Bronchial epithelial cell (primary cell): ENCODE data around the gene PSMA4. TPM values are rescaled to one million over a fixed set of nuclear protein-coding genes. Genes with fewer than 3 reads are reported as not detected.
A peak's percentile ranks its signal among the peaks of the same experiment; 100 is the strongest.

Experiments used
- DNase-seq: peaks from one replicate; pipeline ENCODE4 v3.0.0-alpha.2; 2010; ENCODE audit warnings: low read depth
- FAIRE-seq: peaks from 2 replicates; lab custom pipeline; 2011; peaks lifted over from hg19 to GRCh38; lab: Jason Lieb, UNC
- H3K27me3 ChIP-seq: 2 replicates; pipeline ENCODE4 v1.5.1; 2011; ENCODE audit warnings: low read length; ENCODE audit not compliant: control insufficient read depth, insufficient read depth
- H3K36me3 ChIP-seq: 2 replicates; pipeline ENCODE4 v1.5.1; 2011; ENCODE audit warnings: low read length; ENCODE audit not compliant: control insufficient read depth, insufficient read depth
- H3K4me3 ChIP-seq: 2 replicates; pipeline ENCODE4 v1.5.1; 2011; ENCODE audit warnings: mild to moderate bottlenecking, low read depth, low read length, control low read depth
- CTCF ChIP-seq: IDR thresholded peaks from 2 replicates; pipeline ENCODE4 v1.5.1; 2011; ENCODE audit warnings: mild to moderate bottlenecking, moderate library complexity, low read length, control low read depth, inconsistent platforms; ENCODE audit not compliant: insufficient read depth, severe bottlenecking
- total RNA-seq: library from RNA; depleted of rRNA; stranded (reverse); fragments of >200 nt; gene quantifications from 2 replicates; pipeline ENCODE4 v1.2.1, GENCODE V29; 2014

Gene PSMA4
- total RNA-seq, result 141 and 183 TPM in 2 replicates

GRCh38 chr15:78540141-78540870, at the start of gene PSMA4:
Gene PSMA4 (plus strand): TSS chr15:78540444. CDS start chr15:78541928, 1,484 bp downstream.
- no peak for TF ChIP-seq CTCF
- H3K27me3 ChIP-seq, result no peaks in the 10 kb centered on the region
- DNase-seq (peak; percentile 55), FAIRE-seq (no peak)
- peak within 1 kb of the TSS; percentile 69 for H3K4me3 ChIP-seq
- peaks cover 4% of the 10 kb centered on the region for H3K36me3 ChIP-seq

GRCh38 chr15:78492872-78493271, 47.4 kb upstream of the PSMA4 start:
- FAIRE-seq (no peak), DNase-seq (no peak)
- Histone ChIP-seq H3K4me3 (no peak overlapping the region), H3K36me3 (peaks cover 8% of the 10 kb centered on the region), H3K27me3 (no peaks in the 10 kb centered on the region)
- TF ChIP-seq CTCF, result no peak

GRCh38 chr15:78501857-78502256, 38.4 kb upstream of the PSMA4 start:
- Histone ChIP-seq H3K27me3 (no peaks in the 10 kb centered on the region), H3K36me3 (peaks cover 2% of the 10 kb centered on the region), H3K4me3 (no peak overlapping the region)
- no peak for DNase-seq
- TF ChIP-seq CTCF, result no peak
- FAIRE-seq, result no peak

- no peak for FAIRE-seq
- Histone ChIP-seq H3K27me3 (no peaks in the 10 kb centered on the region), H3K4me3 (no peak overlapping the region), H3K36me3 (no peaks in the 10 kb centered on the region)
- DNase-seq, result no peak
- TF ChIP-seq CTCF, result no peak
These were observed 37.6 kb upstream of the PSMA4 start for GRCh38 chr15:78502641-78503040.

GRCh38 chr15:78506971-78507830, 33.0 kb upstream of the PSMA4 start, which contains the start of gene HYKK:
Gene HYKK (plus strand): TSS chr15:78507577. CDS start chr15:78513089, 5,512 bp downstream.
- peak; percentile 25 for TF ChIP-seq CTCF
- H3K36me3 ChIP-seq, result no peaks in the 10 kb centered on the region
- peak within 1 kb of the TSS; percentile 89 for H3K4me3 ChIP-seq
- FAIRE-seq (peak; percentile 81), DNase-seq (peak; percentile 96)
- no peaks in the 10 kb centered on the region for H3K27me3 ChIP-seq
